KOPT-K1 (cell line): ENCODE measurements around the gene WDR81.
"Not testable (repeated sequence)": the region's sequence is repeated elsewhere in the genome, so short reads cannot be mapped to it uniquely, and the experiment has no call there.

Experiments
- H3K27ac ChIP-seq: fragments of 200-600 bp; sonication (generic); 2 replicates; pipeline ENCODE4 v1.5.1; 2016; ENCODE audit warnings: antibody characterized with exemption, mild to moderate bottlenecking, low read depth, low read length; ENCODE audit not compliant: poor library complexity, severe bottlenecking
- H3K36me3 ChIP-seq: fragments of 200-600 bp; sonication (generic); 2 replicates; pipeline ENCODE4 v1.5.1; 2017; ENCODE audit warnings: antibody characterized with exemption, mild to moderate bottlenecking, low read length, moderate library complexity; ENCODE audit not compliant: insufficient read depth
- H3K9me3 ChIP-seq: fragments of 200-600 bp; sonication (generic); 2 replicates; pipeline ENCODE4 v1.5.1; 2017; ENCODE audit warnings: antibody characterized with exemption, low read length, mild to moderate bottlenecking; ENCODE audit not compliant: insufficient read depth, poor library complexity, severe bottlenecking

The WDR81 gene

DNA sequence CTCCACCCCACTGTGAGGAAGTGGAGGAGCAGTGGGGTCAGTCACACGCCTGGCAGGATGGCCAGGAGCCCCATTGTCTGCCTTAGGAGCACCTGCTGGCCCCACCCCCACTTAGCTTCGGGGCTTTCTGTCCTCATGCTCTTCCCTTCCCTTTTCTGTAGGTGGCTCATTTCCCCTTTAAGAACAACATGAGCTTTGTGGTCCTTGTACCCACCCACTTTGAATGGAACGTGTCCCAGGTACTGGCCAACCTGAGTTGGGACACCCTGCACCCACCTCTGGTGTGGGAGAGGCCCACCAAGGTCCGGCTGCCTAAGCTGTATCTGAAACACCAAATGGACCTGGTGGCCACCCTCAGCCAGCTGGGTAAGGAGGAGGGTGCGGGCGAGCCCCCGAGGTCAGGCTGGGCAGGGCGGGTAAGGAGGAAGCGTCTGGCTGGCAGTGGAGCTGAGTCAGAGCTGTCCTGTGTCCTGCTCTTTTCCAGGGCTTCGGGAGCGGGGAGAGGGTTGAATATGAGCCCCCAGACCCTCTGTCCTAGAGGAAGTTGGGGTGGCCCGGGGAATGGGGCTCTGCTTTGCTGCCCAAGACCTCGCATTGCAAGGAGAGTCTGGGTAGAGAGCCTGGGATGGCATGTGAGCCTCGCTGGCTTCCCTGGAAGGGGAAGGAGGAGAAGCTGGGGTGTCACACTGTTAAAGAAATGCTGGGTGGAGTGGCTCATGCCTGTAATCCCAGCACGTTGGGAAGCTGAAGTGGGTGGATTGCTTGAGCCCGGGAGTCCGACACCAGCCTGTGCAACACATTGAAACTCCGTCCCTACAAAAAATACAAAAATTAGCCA is 28.1 kb downstream of the WDR81 start:
- no peaks in the 10 kb centered on the region for H3K36me3 ChIP-seq
- no peak overlapping the region for H3K27ac ChIP-seq
- no peaks in the 10 kb centered on the region for H3K9me3 ChIP-seq

- H3K27ac ChIP-seq = no peak overlapping the region
- H3K36me3 ChIP-seq = no peaks in the 10 kb centered on the region
- H3K9me3 ChIP-seq = no peaks in the 10 kb centered on the region
Measured at GRCh38 chr17:1753767-1754429, 29.4 kb downstream of the WDR81 start.

DNA sequence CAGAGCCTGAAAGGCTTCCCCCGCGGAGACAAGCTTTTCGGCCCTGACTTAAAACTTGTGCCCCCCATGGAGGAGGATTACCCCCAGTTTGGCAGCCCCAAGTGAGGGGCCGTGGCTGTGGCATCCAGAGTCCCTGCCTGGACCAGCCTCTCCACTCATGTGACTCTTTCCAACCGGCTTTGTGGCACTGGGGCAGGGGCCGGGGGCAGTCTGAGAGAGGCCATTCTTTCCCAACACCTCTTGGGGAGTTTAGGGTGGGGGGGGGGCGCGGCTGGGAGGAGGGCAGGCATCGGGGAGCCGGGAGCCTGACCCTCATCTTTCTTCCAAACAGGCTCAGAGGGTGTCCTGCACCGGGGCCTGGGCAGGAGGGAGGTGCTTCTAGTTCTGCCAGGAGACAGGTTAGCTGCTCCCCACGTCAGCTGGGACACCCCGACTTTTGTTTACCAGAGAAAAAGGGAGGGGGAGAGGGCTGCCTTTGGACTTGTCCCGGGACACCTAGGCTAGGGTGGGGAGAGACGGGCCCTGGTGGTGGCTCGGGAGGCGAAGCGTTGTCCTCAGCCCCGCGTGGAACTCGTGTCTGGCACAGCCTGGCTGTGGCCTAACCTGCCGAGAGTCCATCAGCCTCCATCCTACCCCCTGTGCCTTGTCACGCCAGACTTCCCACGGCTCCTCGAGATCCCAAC is 30.1 kb downstream of the WDR81 start:
- Histone ChIP-seq H3K9me3 (no peaks in the 10 kb centered on the region), H3K27ac (no peak overlapping the region), H3K36me3 (no peaks in the 10 kb centered on the region)

DNA sequence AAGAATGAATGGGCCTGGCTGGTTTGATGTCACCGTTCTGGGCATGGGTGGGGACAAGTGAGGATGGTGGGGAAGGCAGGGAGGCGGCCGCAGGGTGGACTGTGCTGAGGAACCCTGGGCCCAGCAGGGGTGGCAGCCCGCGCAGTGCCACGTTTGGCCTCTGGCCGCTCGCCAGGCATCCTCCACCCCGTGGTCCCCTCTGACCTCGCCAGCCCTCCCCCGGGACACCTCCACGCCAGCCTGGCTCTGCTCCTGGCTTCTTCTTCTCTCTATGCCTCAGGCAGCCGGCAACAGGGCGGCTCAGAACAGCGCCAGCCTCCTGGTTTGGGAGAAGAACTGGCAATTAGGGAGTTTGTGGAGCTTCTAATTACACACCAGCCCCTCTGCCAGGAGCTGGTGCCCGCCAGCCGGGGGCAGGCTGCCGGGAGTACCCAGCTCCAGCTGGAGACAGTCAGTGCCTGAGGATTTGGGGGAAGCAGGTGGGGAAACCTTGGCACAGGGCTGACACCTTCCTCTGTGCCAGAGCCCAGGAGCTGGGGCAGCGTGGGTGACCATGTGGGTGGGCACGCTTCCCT is 30.8 kb downstream of the WDR81 start:
- H3K9me3 ChIP-seq = no peaks in the 10 kb centered on the region
- H3K36me3 ChIP-seq = no peaks in the 10 kb centered on the region
- H3K27ac ChIP-seq = no peak overlapping the region

DNA sequence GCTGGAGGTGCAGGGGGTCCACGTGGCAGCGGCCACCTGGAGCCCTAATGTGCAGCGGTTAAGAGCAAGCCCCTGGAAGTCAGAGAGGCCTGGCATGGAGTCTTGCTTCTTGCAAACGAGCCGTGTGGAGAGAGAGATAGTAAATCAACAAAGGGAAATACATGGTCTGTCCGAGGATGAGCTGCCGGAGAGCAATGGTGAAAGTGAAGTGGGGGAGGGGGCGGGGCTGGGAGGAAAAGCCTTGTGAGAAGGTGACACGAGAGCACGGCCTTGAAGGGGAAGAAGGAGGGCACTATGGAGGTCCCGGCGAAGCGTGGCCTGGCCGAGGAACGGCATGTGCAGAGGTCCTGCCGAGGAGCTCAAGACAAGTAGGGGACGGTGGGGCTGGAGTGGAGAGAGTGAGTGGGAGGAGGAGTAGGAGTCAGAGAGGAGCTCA is 31.3 kb downstream of the WDR81 start:
- Histone ChIP-seq H3K27ac (no peak overlapping the region), H3K9me3 (no peaks in the 10 kb centered on the region)

GRCh38 chr17:1758807-1759206 is 34.3 kb downstream of the WDR81 start:
- Histone ChIP-seq H3K27ac (no peak overlapping the region), H3K9me3 (no peaks in the 10 kb centered on the region), H3K36me3 (no peaks in the 10 kb centered on the region)

More for the DNA sequence above, 31.3 kb downstream of the WDR81 start:
- no peaks in the 10 kb centered on the region for H3K36me3 ChIP-seq

DNA sequence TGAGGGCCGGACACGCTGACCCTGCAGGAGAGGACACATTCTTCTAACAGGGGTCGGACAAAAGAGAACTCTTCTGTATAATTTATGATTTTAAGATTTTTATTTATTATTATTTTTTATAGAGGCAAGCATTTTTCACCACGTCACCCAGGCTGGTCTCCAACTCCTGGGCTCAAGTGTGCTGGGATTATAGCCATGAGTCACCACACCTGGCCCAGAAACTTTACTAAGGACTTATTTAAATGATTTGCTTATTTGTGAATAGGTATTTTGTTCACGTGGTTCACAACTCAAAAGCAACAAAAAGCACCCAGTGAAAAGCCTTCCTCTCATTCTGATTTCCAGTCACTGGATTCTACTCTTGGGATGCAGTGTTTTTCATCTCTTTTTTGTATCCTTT is 35.0 kb downstream of the WDR81 start:
- Histone ChIP-seq H3K36me3 (no peaks in the 10 kb centered on the region), H3K27ac (no peak overlapping the region)

GRCh38 chr17:1762233-1762900 is 37.9 kb downstream of the WDR81 start:
- no peaks in the 10 kb centered on the region for H3K9me3 ChIP-seq
- no peak overlapping the region for H3K27ac ChIP-seq
- no peaks in the 10 kb centered on the region for H3K36me3 ChIP-seq

More for the DNA sequence above, 35.0 kb downstream of the WDR81 start:
- no peaks in the 10 kb centered on the region for H3K9me3 ChIP-seq

DNA sequence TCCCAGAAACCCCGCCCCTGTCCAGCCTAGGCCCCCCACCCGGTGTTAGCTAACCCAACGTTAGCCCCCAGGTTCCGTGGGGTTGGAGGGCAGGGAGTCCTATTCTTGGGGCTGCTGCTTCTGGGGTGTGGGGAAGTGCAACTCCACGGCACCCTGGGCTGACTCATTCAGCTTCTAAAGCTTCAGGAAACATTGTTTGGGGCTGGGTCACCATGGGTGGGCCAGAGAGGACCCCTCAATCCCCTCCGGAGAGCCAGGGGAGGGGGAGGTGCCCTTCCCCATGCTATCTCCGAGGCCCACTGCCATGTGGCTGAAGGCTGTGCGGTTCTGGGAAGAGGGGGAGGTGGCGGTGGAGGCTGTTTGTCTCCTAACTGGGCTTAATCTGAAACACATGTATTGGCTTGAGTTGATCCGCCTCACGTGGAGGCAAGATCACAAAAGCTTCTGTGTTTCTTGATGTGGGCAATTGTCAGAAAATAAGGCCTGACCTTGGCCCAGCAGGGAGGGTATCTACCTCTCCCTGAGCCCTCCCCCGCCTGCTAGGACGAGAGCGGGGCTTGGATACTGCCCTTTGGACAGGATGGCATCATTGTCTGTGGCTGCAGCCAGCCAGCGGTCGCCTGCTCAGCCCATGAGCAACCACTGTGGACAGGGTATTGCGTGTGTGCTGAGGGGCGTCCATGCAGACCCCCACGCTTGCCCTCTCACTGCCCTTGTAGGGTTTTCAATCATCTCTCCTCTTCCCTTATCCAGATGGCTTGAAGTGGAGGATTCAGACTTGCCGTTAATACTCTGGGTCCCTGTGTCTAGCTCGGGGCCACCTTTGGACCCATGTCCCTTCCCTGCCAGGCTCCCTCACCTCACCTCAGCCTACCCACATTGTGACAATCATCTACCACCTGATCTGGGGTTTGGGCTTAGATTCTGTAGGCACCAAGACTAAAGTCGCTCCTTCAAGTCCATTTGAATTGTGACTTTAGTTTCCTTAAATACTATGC is 38.7 kb downstream of the WDR81 start:
- H3K9me3 ChIP-seq = no peaks in the 10 kb centered on the region
- peak overlapping the region; percentile 53 for H3K27ac ChIP-seq
- no peaks in the 10 kb centered on the region for H3K36me3 ChIP-seq

GRCh38 chr17:1764284-1764683 is 39.8 kb downstream of the WDR81 start:
- peak overlapping the region; percentile 53 for H3K27ac ChIP-seq
- no peaks in the 10 kb centered on the region for H3K36me3 ChIP-seq
- H3K9me3 ChIP-seq = no peaks in the 10 kb centered on the region

DNA sequence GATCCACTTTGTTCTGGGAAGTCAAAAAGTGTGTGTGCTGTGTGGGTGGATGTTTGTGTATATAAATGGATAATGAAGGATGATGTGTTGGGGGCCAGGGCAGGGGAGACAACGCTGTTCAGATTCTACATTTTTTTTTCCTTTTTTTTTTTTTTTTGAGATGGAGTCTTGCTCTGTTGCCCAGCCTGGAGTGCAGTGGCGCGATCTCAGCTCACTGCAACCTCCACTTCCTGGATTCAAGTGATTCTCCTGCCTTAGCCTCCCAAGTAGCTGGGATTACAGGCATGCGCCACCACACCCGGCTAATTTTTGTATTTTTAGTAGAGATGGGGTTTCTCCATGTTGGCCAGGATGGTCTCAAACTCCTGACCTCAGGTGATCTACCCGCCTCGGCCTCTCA is 40.2 kb downstream of the WDR81 start:
- peak overlapping the region; percentile 53 for H3K27ac ChIP-seq
- H3K36me3 ChIP-seq, H3K9me3 ChIP-seq: not testable (repeated sequence)

- H3K9me3 ChIP-seq = no peaks in the 10 kb centered on the region
- no peaks in the 10 kb centered on the region for H3K36me3 ChIP-seq
- H3K27ac ChIP-seq = no peak overlapping the region
Measured at GRCh38 chr17:1765576-1765975, 41.1 kb downstream of the WDR81 start.

DNA sequence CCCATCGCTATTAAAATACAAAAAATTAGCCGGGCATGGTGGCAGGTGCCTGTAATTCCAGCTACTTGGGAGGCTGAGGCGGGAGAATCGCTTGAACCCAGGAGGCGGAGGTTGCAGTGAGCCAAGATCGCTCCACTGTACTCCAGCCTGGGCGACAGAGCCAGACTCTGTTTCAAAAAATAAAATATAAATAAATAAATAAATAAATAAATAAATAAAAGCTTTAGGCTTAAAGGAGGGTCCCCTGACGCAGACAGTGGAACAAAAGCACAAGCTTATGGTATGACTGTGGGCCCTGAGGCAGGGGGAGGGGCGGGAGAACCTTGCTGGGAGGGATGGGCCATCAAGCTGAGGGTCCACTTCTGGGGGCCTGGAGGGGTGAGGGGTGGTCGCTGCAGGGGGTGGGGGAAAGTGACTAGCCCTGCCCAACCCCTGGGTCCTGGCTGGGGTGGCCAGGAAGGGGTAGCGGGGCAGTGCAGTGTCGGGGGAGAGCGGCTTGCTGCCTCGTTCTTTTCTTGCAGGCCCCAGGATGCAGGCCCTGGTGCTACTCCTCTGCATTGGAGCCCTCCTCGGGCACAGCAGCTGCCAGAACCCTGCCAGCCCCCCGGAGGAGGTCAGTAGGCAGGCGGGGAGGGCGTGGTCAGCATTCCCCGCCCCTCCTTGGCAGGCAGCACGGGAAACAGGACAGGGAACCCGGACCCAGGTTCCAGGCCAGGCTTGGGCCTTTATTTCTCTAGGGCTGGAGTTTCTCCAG is 42.1 kb downstream of the WDR81 start:
- no peak overlapping the region for H3K27ac ChIP-seq

More for the DNA sequence above, 42.1 kb downstream of the WDR81 start:
- no peaks in the 10 kb centered on the region for H3K36me3 ChIP-seq
- no peaks in the 10 kb centered on the region for H3K9me3 ChIP-seq
